B cell (primary cell): ENCODE measurements around the gene ECHDC1. TPM values are rescaled to one million over a fixed set of nuclear protein-coding genes. Genes with fewer than 3 reads are reported as not detected.

Source experiments
- ATAC-seq: fragments of 200-7000 bp; cut with Tn5 transposase; one replicate; pipeline ENCODE4 v1.10.0; 2021; ENCODE audit warnings: low read depth, mild to moderate bottlenecking, moderate number of reproducible peaks, moderate library complexity
- CTCF ChIA-PET: fragments of 350-600 bp; sonication (Branson Sonifier 250); formaldehyde crosslinking; loops from one replicate; lab custom pipeline; 2021; ENCODE audit warnings: antibody characterized with exemption, inconsistent platforms; lab: Charles Lee
- POLR2A ChIA-PET: fragments of 350-600 bp; sonication (Branson Sonifier 250); formaldehyde crosslinking; loops from one replicate; lab custom pipeline; 2021; ENCODE audit warnings: antibody characterized with exemption; lab: Charles Lee
- DNase-seq: peaks from one replicate; pipeline ENCODE4 v3.0.0; 2013
- H2AFZ ChIP-seq: 2 replicates; pipeline ENCODE4 v1.6.1; 2012; ENCODE audit warnings: mild to moderate bottlenecking, low read depth, low read length; ENCODE audit not compliant: insufficient read depth, poor library complexity, severe bottlenecking
- H3K27ac ChIP-seq, 2 donors: 1 replicate in 1 of 2; 2 replicates in 1 of 2; pipeline ENCODE4 v1.5.1; 2012 to 2013; ENCODE audit warnings: low read length in 2 of 2, mild to moderate bottlenecking in 2 of 2, moderate library complexity in 1 of 2
- H3K27me3 ChIP-seq, 4 experiments: fragments of 200-600 bp in 1 of 4; sonication (generic) in 1 of 4; replicated peaks in 1 of 4; 1 replicate in 2 of 4; 2 replicates in 2 of 4; pipeline versions ENCODE4 v1.6.1 to v1.7.0; 2013 to 2016; ENCODE audit warnings: low read length in 3 of 4, mild to moderate bottlenecking in 2 of 4, mixed read lengths in 1 of 4, moderate library complexity in 1 of 4; ENCODE audit not compliant: insufficient read depth in 4 of 4, control insufficient read depth in 3 of 4; ENCODE audit errors: control extremely low read depth in 1 of 4
- H3K36me3 ChIP-seq, 2 experiments: replicated peaks in 1 of 2; 1 replicate in 1 of 2; 2 replicates in 1 of 2; pipeline versions ENCODE4 v1.6.1 to v1.7.1; 2013; ENCODE audit warnings: low read length in 1 of 2; ENCODE audit not compliant: insufficient read depth in 2 of 2, control insufficient read depth in 1 of 2; ENCODE audit errors: control extremely low read depth in 1 of 2, extremely low read depth in 1 of 2
- H3K4me1 ChIP-seq, 2 donors: fragments of 200-600 bp in 1 of 2; sonication (generic) in 1 of 2; 1 replicate in 1 of 2; 2 replicates in 1 of 2; pipeline versions ENCODE4 v1.5.1 to v1.6.1; 2013 to 2017; ENCODE audit warnings: low read length in 2 of 2; ENCODE audit not compliant: control insufficient read depth in 2 of 2, insufficient read depth in 2 of 2
- H3K4me2 ChIP-seq: replicated peaks from 2 replicates; pipeline ENCODE3; 2012; ENCODE audit warnings: mild to moderate bottlenecking, low read depth, low read length; ENCODE audit not compliant: poor library complexity, severe bottlenecking
- H3K4me3 ChIP-seq, 5 experiments: fragments of 200-600 bp in 1 of 5; sonication (generic) in 1 of 5; 1 replicate in 3 of 5; 2 replicates in 2 of 5; pipeline versions ENCODE4 v1.5.1 to v1.7.0; 2011 to 2016; ENCODE audit warnings: low read length in 4 of 5, mild to moderate bottlenecking in 4 of 5, low read depth in 2 of 5, control low read depth in 1 of 5, moderate library complexity in 1 of 5; ENCODE audit not compliant: insufficient read depth in 1 of 5; ENCODE audit errors: control extremely low read depth in 1 of 5, extremely low read depth in 1 of 5
- H3K79me2 ChIP-seq: fragments of 200-600 bp; sonication (generic); one replicate; pipeline ENCODE4 v1.6.0; 2016; ENCODE audit warnings: low read length; ENCODE audit not compliant: control insufficient read depth, insufficient read depth
- H3K9ac ChIP-seq: fragments of 200-600 bp; sonication (generic); 2 replicates; pipeline ENCODE4 v1.6.1; 2017; ENCODE audit warnings: mild to moderate bottlenecking, low read length, moderate library complexity
- H3K9me3 ChIP-seq, 3 donors: one replicate each; pipeline versions ENCODE4 v1.6.1 to v1.7.1; 2013; ENCODE audit warnings: low read length in 2 of 3; ENCODE audit not compliant: control insufficient read depth in 2 of 3, insufficient read depth in 1 of 3; ENCODE audit errors: control extremely low read depth in 1 of 3
- H4K20me1 ChIP-seq: 2 replicates; pipeline ENCODE4 v1.6.0; 2012; ENCODE audit warnings: mild to moderate bottlenecking, low read length; ENCODE audit not compliant: insufficient read depth, control insufficient read depth, poor library complexity, severe bottlenecking
- H3K27ac Mint-ChIP-seq: one replicate; pipeline ENCODE4 v1.8.0; 2021; ENCODE audit warnings: mixed read lengths
- H3K27me3 Mint-ChIP-seq: one replicate; pipeline ENCODE4 v1.8.0; 2021; ENCODE audit warnings: mixed read lengths
- H3K4me1 Mint-ChIP-seq: one replicate; pipeline ENCODE4 v1.8.0; 2021; ENCODE audit warnings: mixed read lengths
- H3K4me3 Mint-ChIP-seq: one replicate; pipeline ENCODE4 v1.8.0; 2021; ENCODE audit warnings: mixed read lengths
- H3K9me3 Mint-ChIP-seq: one replicate; pipeline ENCODE4 v1.8.0; 2022; ENCODE audit warnings: mixed read lengths; ENCODE audit not compliant: insufficient read depth
- CTCF ChIP-seq: fragments of 200-600 bp; IDR thresholded peaks from one replicate; pipeline ENCODE4 v1.8.0; 2022; ENCODE audit warnings: antibody characterized with exemption, mild to moderate bottlenecking
- EZH2 ChIP-seq: IDR thresholded peaks from 2 replicates; pipeline ENCODE4 v1.6.1; 2012; ENCODE audit warnings: borderline replicate concordance, low read depth, mild to moderate bottlenecking, moderate library complexity, low read length; ENCODE audit not compliant: insufficient read depth, poor library complexity, severe bottlenecking
- WGBS: methylation state at CpG from one replicate; pipeline ENCODE4 v1.1.5; 2013; ENCODE audit warnings: missing lambda C conversion rate; ENCODE audit not compliant: insufficient coverage; 5-methylcytosine and 5-hydroxymethylcytosine counted together
- intact Hi-C: fragments of 100-400 bp; cut with micrococcal nuclease; formaldehyde crosslinking; loops from one replicate; pipeline ENCODE4 v1.10.0; 2022
- polyA plus RNA-seq: library from polyadenylated mRNA; depleted of rRNA; stranded (reverse); fragments of >200 nt; gene quantifications from 2 replicates; pipeline ENCODE4 v1.2.3, GENCODE V29; 2012
- total RNA-seq, 2 donors: library from RNA; stranded (reverse); fragments of 120-200 nt in 1 of 2; gene quantifications; 1 replicate in 1 of 2; 2 replicates in 1 of 2; pipeline versions ENCODE4 v1.2.3 to v1.2.4, GENCODE V29; 2013 to 2022

The ECHDC1 gene
- total and polyA plus RNA-seq, 2 donors (not counting 1 experiment from before 2014, with no cell fraction given) = 26.9 to 60.0 TPM

GRCh38 chr6:127262896-127263295 lies 80.5 kb downstream of the ECHDC1 start:
- Histone ChIP-seq H2AFZ (no peak overlapping the region), H3K4me3 (no peak overlapping the region), H3K4me1 (peaks cover 4 to 10% of the 10 kb centered on the region in 2 donors), H3K27ac (no peak overlapping the region), H3K9me3 (no peaks in the 10 kb centered on the region), H3K36me3 (no peaks in the 10 kb centered on the region), H3K9ac (no peak overlapping the region), H3K4me2 (no peak overlapping the region), H3K27me3 (peaks cover 0 to 3% (median 0%) of the 10 kb centered on the region in 4 experiments), H4K20me1 (peaks cover 5% of the 10 kb centered on the region), H3K79me2 (peaks cover 11% of the 10 kb centered on the region)
- ChIA-PET CTCF (interaction anchor here (0.7 to 0.9 kb wide), 2 partner anchors 36 to 276 kb away, joined by 3 to 4 read pairs; no protein-coding TSS in a partner anchor), POLR2A (no interaction called here)
- Mint-ChIP-seq H3K4me3 (no peak overlapping the region), H3K4me1 (peaks cover 14% of the 10 kb centered on the region), H3K27me3 (peaks cover 4% of the 10 kb centered on the region), H3K27ac (no peak overlapping the region), H3K9me3 (no peaks in the 10 kb centered on the region)
- DNase-seq = no peak
- ATAC-seq = no peak
- intact Hi-C loops = no loop called here
- TF ChIP-seq EZH2 (no peak), CTCF (no peak)
- no CpG with 5 or more reads among the region's 1 CpG for whole genome bisulfite sequencing

- 91% methylated on average over 3 of the region's 6 CpGs for WGBS
- H3K27me3 Mint-ChIP-seq = peaks cover 15% of the 10 kb centered on the region
- peaks cover 0 to 3% (median 0%) of the 10 kb centered on the region in 3 donors for H3K9me3 ChIP-seq
- intact Hi-C loops = no loop called here
- CTCF ChIA-PET = interaction anchor here (1.1 to 1.3 kb wide), 2 partner anchors 11 to 20 kb away, joined by 3 to 5 read pairs; partner anchors contain the start of gene RNF146
- no peak overlapping the region for H3K27ac ChIP-seq
- ATAC-seq = no peak
- H3K36me3 ChIP-seq = no peaks in the 10 kb centered on the region
- no peaks in the 10 kb centered on the region for H3K4me1 ChIP-seq
- H3K4me1 Mint-ChIP-seq = no peaks in the 10 kb centered on the region
- H2AFZ ChIP-seq = no peak overlapping the region
- H3K9me3 Mint-ChIP-seq = no peaks in the 10 kb centered on the region
- no peak for TF ChIP-seq CTCF
- H3K4me3 ChIP-seq = no peak overlapping the region
- no peak overlapping the region for H3K4me3 Mint-ChIP-seq
- H3K27me3 ChIP-seq = no peaks in the 10 kb centered on the region
- H4K20me1 ChIP-seq = no peaks in the 10 kb centered on the region
- POLR2A ChIA-PET = no interaction called here
- H3K79me2 ChIP-seq = no peaks in the 10 kb centered on the region
- no peak overlapping the region for H3K27ac Mint-ChIP-seq
- H3K9ac ChIP-seq = no peak overlapping the region
- no peak for DNase-seq
- no peak overlapping the region for H3K4me2 ChIP-seq
Observed at GRCh38 chr6:127255286-127255685, 88.1 kb downstream of the ECHDC1 start.
